ENCODE data around the gene LCE1F.

LCE1F gene

DNA sequence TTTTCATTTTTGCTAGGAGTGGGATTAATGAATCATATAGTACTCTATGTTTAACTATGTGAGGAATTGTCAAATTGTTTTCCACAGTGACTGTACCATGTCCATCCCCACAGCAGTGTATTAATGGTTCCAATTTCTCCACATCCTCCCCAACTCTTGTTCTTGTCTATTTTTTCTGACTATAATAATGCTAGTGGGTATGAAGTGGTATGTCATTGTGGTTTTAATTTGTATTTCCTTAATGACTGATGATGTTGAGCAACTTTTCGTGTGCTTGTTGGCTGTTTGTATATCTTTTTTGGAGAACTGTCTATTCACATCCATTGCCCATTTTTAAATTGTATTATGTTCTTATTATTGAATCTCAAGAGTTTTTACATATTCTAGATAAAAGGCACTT is 27.1 kb upstream of the LCE1F start:
- Histone ChIP-seq H3K27me3 (ENCODE audit: control insufficient read depth in 5 of 5, insufficient read depth in 4 of 5, low read length in 5 of 5) (peaks cover 0 to 4% (median 0%) of the 10 kb centered on the region in 5 donors), H3K9ac (ENCODE audit: low read length in 5 of 5) (no peak overlapping the region), H3K4me3 (ENCODE audit: low read depth in 1 of 5, low read length in 5 of 5) (no peak overlapping the region), H3K36me3 (ENCODE audit: control insufficient read depth in 5 of 5, insufficient read depth in 5 of 5, low read length in 5 of 5) (no peaks in the 10 kb centered on the region), H3K4me1 (ENCODE audit: control insufficient read depth in 5 of 5, insufficient read depth in 5 of 5, low read length in 5 of 5) (no peaks in the 10 kb centered on the region), H3K27ac (ENCODE audit: low read depth, low read length) (no peak overlapping the region), H3K9me3 (ENCODE audit: control insufficient read depth in 5 of 5, low read length in 5 of 5) (no peaks in the 10 kb centered on the region)

DNA sequence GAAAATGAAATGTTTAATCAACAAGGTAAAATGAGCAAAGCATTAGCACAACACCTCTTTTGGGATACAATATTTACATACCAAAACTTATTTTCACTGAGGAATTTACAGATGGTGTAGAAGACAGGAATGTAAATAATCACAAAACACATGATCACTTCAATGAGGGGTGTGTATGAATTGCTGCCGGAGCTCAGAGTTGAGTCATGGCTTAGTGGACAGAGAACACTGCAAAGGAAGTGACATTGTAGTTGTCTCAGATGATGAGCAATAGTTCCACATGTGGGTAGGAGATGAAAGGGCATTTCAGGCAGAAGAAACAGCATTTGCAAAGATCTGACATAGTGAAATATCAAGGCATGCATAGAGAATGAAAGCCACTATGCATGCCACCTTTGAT is 22.7 kb upstream of the LCE1F start:
- H3K27me3 ChIP-seq (ENCODE audit: control insufficient read depth in 5 of 5, insufficient read depth in 4 of 5, low read length in 5 of 5), result peaks cover 0 to 3% (median 0%) of the 10 kb centered on the region in 5 donors
- no peak overlapping the region for H3K9ac ChIP-seq (ENCODE audit: low read length in 5 of 5)
- H3K9me3 ChIP-seq (ENCODE audit: control insufficient read depth in 5 of 5, low read length in 5 of 5), result no peaks in the 10 kb centered on the region
- H3K36me3 ChIP-seq (ENCODE audit: control insufficient read depth in 5 of 5, insufficient read depth in 5 of 5, low read length in 5 of 5), result no peaks in the 10 kb centered on the region
- no peak overlapping the region for H3K4me3 ChIP-seq (ENCODE audit: low read depth in 1 of 5, low read length in 5 of 5)
- H3K27ac ChIP-seq (ENCODE audit: low read depth, low read length), result no peak overlapping the region
- no peaks in the 10 kb centered on the region for H3K4me1 ChIP-seq (ENCODE audit: control insufficient read depth in 5 of 5, insufficient read depth in 5 of 5, low read length in 5 of 5)

DNA sequence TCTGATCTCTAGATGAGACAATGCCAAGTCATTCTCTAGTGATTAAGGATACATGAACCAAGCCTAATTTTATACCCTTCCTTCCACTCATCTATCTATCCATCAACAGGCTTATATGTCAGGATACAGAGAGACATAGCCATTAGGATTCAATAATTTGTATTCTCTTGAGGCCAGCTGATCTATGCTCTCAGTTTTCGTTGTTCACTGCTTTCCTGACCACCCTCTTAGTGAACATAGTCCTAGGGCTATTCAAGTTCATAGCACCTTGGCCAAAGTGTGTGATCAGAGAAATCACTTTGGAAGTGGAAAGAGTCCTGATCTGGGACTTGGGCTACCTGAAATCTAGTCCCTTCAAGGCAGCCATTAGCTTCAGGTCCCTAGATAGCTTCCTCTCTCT is 21.4 kb upstream of the LCE1F start:
- H3K4me1 ChIP-seq (ENCODE audit: control insufficient read depth in 5 of 5, insufficient read depth in 5 of 5, low read length in 5 of 5), result no peaks in the 10 kb centered on the region
- no peak overlapping the region for H3K4me3 ChIP-seq (ENCODE audit: low read depth in 1 of 5, low read length in 5 of 5)
- H3K36me3 ChIP-seq (ENCODE audit: control insufficient read depth in 5 of 5, insufficient read depth in 5 of 5, low read length in 5 of 5), result no peaks in the 10 kb centered on the region
- H3K27me3 ChIP-seq (ENCODE audit: control insufficient read depth in 5 of 5, insufficient read depth in 4 of 5, low read length in 5 of 5), result peaks cover 0 to 4% (median 0%) of the 10 kb centered on the region in 5 donors
- H3K9ac ChIP-seq (ENCODE audit: low read length in 5 of 5), result no peak overlapping the region
- no peak overlapping the region for H3K27ac ChIP-seq (ENCODE audit: low read depth, low read length)
- no peaks in the 10 kb centered on the region for H3K9me3 ChIP-seq (ENCODE audit: control insufficient read depth in 5 of 5, low read length in 5 of 5)

DNA sequence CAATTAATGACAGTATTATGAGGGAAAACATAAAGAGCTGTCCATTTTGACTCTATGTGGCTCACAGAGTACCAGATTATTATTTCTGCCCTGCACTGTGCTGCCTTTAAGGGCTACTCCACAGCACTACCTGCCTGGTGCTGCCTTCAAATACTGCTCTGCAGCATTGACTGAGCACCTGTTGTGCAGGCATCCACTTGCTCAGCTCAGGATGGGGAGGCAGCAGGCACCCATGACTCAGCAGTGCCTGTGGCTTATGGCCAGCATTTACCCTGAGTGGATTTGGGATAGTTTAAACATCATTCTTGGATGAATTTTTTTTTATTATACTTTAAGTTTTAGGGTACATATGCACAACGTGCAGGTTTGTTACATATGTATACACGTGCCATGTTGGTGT is 18.1 kb upstream of the LCE1F start:
- H3K27ac ChIP-seq (ENCODE audit: low read depth, low read length), result no peak overlapping the region
- H3K9me3 ChIP-seq (ENCODE audit: control insufficient read depth in 5 of 5, low read length in 5 of 5), result no peaks in the 10 kb centered on the region
- no peak overlapping the region for H3K4me3 ChIP-seq (ENCODE audit: low read depth in 1 of 5, low read length in 5 of 5)
- no peaks in the 10 kb centered on the region for H3K36me3 ChIP-seq (ENCODE audit: control insufficient read depth in 5 of 5, insufficient read depth in 5 of 5, low read length in 5 of 5)
- H3K27me3 ChIP-seq (ENCODE audit: control insufficient read depth in 5 of 5, insufficient read depth in 4 of 5, low read length in 5 of 5), result peaks cover 0 to 8% (median 3%) of the 10 kb centered on the region in 5 donors
- no peaks in the 10 kb centered on the region for H3K4me1 ChIP-seq (ENCODE audit: control insufficient read depth in 5 of 5, insufficient read depth in 5 of 5, low read length in 5 of 5)
- no peak overlapping the region for H3K9ac ChIP-seq (ENCODE audit: low read length in 5 of 5)

DNA sequence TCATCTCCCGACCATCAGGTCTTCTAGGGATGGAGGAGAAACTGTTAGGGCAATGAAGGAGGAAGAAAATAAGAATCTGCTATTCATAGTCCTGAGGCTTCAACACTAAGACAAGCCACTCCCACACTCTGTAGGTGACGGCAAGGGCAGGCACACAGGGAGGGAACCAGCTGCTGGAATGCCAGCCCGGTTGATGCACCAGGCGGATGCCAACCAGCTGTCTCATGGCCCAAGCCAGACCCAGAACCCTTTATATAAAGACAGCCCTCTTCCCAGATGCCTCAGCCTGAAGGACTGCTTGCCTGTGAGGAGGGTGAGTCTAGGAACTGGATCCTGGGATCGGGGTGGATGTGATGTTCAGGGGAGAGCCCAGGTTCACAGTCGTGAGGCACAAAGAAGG is 17.2 kb upstream of the LCE1F start, which contains the start of gene KPRP:
TSS of gene KPRP (plus strand) at position 279 of the 400 bp plus-strand sequence. CDS start 1,564 bp downstream, outside the sequence.
- Histone ChIP-seq H3K4me1 (ENCODE audit: control insufficient read depth in 5 of 5, insufficient read depth in 5 of 5, low read length in 5 of 5) (no peaks in the 10 kb centered on the region), H3K4me3 (ENCODE audit: low read depth in 1 of 5, low read length in 5 of 5) (no peak within 1 kb of the TSS), H3K27ac (ENCODE audit: low read depth, low read length) (no peak within 1 kb of the TSS), H3K27me3 (ENCODE audit: control insufficient read depth in 5 of 5, insufficient read depth in 4 of 5, low read length in 5 of 5) (peaks cover 0 to 8% (median 3%) of the 10 kb centered on the region in 5 donors), H3K9me3 (ENCODE audit: control insufficient read depth in 5 of 5, low read length in 5 of 5) (no peaks in the 10 kb centered on the region), H3K36me3 (ENCODE audit: control insufficient read depth in 5 of 5, insufficient read depth in 5 of 5, low read length in 5 of 5) (no peaks in the 10 kb centered on the region), H3K9ac (ENCODE audit: low read length in 5 of 5) (no peak within 1 kb of the TSS)

DNA sequence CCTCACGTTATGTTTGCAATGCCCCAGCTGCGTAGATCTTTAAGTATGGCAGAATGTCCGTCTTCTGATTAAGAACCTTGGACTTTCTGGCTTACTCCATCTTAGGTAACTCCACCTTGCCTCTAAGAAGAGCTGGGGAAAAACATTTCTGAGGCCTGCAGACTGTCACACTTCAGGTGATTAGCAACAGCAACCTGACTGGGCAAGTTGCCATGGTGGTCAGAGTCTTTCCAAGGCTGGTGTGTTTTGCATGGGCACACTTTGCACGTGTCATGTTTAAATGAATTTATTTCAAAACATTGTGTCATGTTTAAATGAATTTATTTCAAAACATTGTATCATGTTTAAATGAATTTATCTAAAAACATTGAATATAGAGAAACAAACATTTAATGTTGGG is 16.3 kb upstream of the LCE1F start:
- H3K36me3 ChIP-seq (ENCODE audit: control insufficient read depth in 5 of 5, insufficient read depth in 5 of 5, low read length in 5 of 5), result no peaks in the 10 kb centered on the region
- peaks cover 0 to 8% (median 3%) of the 10 kb centered on the region in 5 donors for H3K27me3 ChIP-seq (ENCODE audit: control insufficient read depth in 5 of 5, insufficient read depth in 4 of 5, low read length in 5 of 5)
- H3K4me1 ChIP-seq (ENCODE audit: control insufficient read depth in 5 of 5, insufficient read depth in 5 of 5, low read length in 5 of 5), result no peaks in the 10 kb centered on the region
- no peak overlapping the region for H3K27ac ChIP-seq (ENCODE audit: low read depth, low read length)
- H3K9ac ChIP-seq (ENCODE audit: low read length in 5 of 5), result no peak overlapping the region
- no peaks in the 10 kb centered on the region for H3K9me3 ChIP-seq (ENCODE audit: control insufficient read depth in 5 of 5, low read length in 5 of 5)
- H3K4me3 ChIP-seq (ENCODE audit: low read depth in 1 of 5, low read length in 5 of 5), result no peak overlapping the region

DNA sequence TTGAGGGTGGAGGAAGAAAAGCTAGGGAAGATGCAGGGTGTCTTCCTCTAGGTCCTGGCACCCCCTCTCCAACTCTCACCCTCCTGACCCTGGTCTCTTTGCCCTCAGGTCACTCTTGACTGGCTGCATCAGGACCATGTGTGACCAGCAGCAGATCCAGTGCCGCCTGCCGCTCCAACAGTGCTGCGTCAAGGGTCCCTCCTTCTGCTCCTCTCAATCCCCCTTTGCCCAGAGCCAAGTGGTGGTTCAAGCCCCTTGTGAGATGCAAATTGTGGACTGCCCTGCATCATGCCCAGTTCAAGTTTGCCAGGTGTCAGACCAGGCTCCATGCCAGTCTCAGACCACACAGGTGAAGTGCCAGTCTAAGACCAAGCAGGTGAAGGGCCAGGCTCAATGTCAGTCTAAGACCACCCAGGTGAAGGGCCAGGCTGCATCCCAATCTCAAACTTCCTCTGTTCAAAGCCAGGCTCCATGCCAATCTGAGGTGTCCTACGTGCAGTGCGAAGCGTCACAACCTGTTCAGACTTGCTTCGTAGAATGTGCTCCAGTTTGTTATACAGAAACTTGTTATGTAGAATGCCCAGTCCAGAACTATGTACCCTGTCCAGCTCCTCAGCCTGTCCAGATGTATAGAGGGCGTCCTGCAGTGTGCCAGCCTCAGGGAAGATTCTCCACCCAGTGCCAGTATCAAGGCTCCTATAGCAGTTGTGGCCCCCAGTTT is 15.3 kb upstream of the LCE1F start:
- Histone ChIP-seq H3K36me3 (ENCODE audit: control insufficient read depth in 5 of 5, insufficient read depth in 5 of 5, low read length in 5 of 5) (no peaks in the 10 kb centered on the region), H3K9ac (ENCODE audit: low read length in 5 of 5) (no peak overlapping the region), H3K9me3 (ENCODE audit: control insufficient read depth in 5 of 5, low read length in 5 of 5) (no peaks in the 10 kb centered on the region), H3K4me3 (ENCODE audit: low read depth in 1 of 5, low read length in 5 of 5) (no peak overlapping the region), H3K27ac (ENCODE audit: low read depth, low read length) (no peak overlapping the region), H3K27me3 (ENCODE audit: control insufficient read depth in 5 of 5, insufficient read depth in 4 of 5, low read length in 5 of 5) (peaks cover 0 to 8% (median 3%) of the 10 kb centered on the region in 5 donors), H3K4me1 (ENCODE audit: control insufficient read depth in 5 of 5, insufficient read depth in 5 of 5, low read length in 5 of 5) (no peaks in the 10 kb centered on the region)

DNA sequence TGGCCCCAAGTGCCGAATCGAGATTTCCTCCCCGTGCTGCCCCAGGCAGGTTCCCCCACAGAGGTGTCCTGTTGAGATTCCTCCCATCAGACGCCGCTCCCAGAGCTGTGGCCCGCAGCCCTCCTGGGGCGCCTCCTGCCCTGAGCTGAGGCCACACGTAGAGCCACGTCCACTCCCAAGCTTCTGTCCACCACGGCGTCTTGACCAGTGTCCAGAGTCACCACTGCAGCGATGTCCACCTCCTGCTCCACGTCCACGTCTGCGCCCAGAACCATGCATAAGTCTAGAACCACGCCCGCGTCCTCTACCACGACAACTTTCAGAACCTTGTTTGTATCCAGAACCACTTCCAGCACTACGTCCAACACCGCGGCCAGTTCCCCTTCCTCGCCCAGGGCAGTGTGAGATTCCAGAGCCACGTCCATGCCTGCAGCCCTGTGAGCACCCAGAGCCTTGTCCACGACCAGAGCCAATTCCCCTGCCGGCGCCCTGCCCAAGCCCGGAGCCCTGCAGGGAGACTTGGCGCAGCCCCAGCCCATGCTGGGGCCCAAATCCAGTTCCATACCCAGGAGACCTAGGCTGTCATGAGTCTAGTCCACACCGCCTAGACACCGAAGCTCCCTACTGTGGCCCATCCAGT is 14.3 kb upstream of the LCE1F start:
- Histone ChIP-seq H3K4me3 (ENCODE audit: low read depth in 1 of 5, low read length in 5 of 5) (no peak overlapping the region), H3K4me1 (ENCODE audit: control insufficient read depth in 5 of 5, insufficient read depth in 5 of 5, low read length in 5 of 5) (no peaks in the 10 kb centered on the region), H3K27ac (ENCODE audit: low read depth, low read length) (no peak overlapping the region), H3K27me3 (ENCODE audit: control insufficient read depth in 5 of 5, insufficient read depth in 4 of 5, low read length in 5 of 5) (peaks cover 0 to 8% (median 3%) of the 10 kb centered on the region in 5 donors), H3K9ac (ENCODE audit: low read length in 5 of 5) (no peak overlapping the region), H3K9me3 (ENCODE audit: control insufficient read depth in 5 of 5, low read length in 5 of 5) (no peaks in the 10 kb centered on the region), H3K36me3 (ENCODE audit: control insufficient read depth in 5 of 5, insufficient read depth in 5 of 5, low read length in 5 of 5) (no peaks in the 10 kb centered on the region)

DNA sequence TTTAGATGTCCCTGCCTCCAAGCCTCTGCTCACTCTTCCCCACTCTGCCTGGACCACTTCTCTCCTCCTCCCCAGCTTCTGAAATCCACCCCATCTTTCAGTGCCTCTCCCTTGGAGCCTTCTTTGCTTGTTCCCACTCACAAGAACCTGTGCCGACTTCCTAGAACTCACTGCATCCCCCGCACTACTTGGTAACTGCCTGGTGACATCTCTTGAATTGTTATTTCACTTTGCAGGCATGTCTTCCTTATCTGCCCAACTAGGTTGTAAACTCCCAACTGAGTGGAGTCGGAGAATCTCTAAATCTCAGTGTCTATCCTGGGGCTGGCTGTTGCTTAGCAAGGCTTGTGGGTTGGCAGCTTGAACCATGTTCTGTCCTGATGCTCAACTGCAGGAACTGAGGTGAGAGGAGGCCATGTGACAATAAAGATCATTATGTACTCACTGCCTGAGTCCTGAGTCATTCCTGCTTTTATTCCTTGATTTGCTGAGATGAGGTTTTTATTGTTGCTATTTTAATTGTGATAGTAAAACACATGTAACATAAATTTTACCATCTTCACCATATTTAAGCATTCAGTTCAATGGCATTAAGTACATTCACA is 13.2 kb upstream of the LCE1F start:
- H3K9ac ChIP-seq (ENCODE audit: low read length in 5 of 5), result no peak overlapping the region
- H3K36me3 ChIP-seq (ENCODE audit: control insufficient read depth in 5 of 5, insufficient read depth in 5 of 5, low read length in 5 of 5), result no peaks in the 10 kb centered on the region
- H3K4me3 ChIP-seq (ENCODE audit: low read depth in 1 of 5, low read length in 5 of 5), result no peak overlapping the region
- H3K27ac ChIP-seq (ENCODE audit: low read depth, low read length), result no peak overlapping the region
- H3K4me1 ChIP-seq (ENCODE audit: control insufficient read depth in 5 of 5, insufficient read depth in 5 of 5, low read length in 5 of 5), result no peaks in the 10 kb centered on the region
- H3K9me3 ChIP-seq (ENCODE audit: control insufficient read depth in 5 of 5, low read length in 5 of 5), result no peaks in the 10 kb centered on the region
- peaks cover 0 to 8% (median 3%) of the 10 kb centered on the region in 5 donors for H3K27me3 ChIP-seq (ENCODE audit: control insufficient read depth in 5 of 5, insufficient read depth in 4 of 5, low read length in 5 of 5)

DNA sequence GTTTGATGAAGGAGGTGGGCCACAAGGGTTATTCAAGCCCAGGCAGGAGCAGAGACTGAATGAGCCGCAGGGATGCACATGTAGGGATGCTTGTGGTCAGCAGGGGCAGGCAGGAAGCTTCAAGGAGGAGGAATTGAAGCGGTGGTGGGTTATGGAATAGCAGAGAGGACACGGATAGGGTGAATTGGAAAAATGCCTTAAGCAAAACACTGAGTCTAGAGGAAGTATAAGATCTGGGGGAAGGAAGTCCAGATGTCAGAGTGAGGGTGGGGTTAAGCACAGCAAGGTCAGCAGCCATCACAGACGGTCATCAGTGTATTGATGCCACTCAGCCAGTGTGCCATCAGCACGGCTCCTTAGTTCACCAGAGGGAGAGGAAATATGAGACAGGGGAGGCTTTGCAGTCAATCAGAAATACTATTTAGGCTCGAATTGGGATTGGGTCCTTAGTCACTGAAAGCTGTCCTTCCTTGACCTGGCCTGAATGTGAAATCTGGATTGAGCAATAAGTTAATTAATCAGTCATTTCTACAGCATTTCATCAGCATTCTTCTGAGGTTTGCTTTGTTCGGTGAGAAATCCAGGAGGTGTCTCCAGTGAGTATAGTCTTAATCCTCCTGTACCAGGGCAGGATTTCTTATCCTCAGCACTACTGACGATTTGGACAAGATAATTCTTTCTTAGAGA is 6.0 kb upstream of the LCE1F start:
- no peak overlapping the region for H3K4me3 ChIP-seq (ENCODE audit: low read depth in 1 of 5, low read length in 5 of 5)
- H3K9ac ChIP-seq (ENCODE audit: low read length in 5 of 5), result no peak overlapping the region
- no peaks in the 10 kb centered on the region for H3K27me3 ChIP-seq (ENCODE audit: control insufficient read depth in 5 of 5, insufficient read depth in 4 of 5, low read length in 5 of 5)
- no peaks in the 10 kb centered on the region for H3K36me3 ChIP-seq (ENCODE audit: control insufficient read depth in 5 of 5, insufficient read depth in 5 of 5, low read length in 5 of 5)
- no peaks in the 10 kb centered on the region for H3K9me3 ChIP-seq (ENCODE audit: control insufficient read depth in 5 of 5, low read length in 5 of 5)
- no peaks in the 10 kb centered on the region for H3K4me1 ChIP-seq (ENCODE audit: control insufficient read depth in 5 of 5, insufficient read depth in 5 of 5, low read length in 5 of 5)
- H3K27ac ChIP-seq (ENCODE audit: low read depth, low read length), result no peak overlapping the region

Measured in subcutaneous abdominal adipose tissue (tissue), 5 donors.